ENCODE data around the gene C1QTNF1. TPM values are rescaled to one million over a fixed set of nuclear protein-coding genes. Genes with fewer than 3 reads are reported as not detected.

The C1QTNF1 gene
- total RNA-seq, 1 donor from 2014 or later = 563 TPM

DNA sequence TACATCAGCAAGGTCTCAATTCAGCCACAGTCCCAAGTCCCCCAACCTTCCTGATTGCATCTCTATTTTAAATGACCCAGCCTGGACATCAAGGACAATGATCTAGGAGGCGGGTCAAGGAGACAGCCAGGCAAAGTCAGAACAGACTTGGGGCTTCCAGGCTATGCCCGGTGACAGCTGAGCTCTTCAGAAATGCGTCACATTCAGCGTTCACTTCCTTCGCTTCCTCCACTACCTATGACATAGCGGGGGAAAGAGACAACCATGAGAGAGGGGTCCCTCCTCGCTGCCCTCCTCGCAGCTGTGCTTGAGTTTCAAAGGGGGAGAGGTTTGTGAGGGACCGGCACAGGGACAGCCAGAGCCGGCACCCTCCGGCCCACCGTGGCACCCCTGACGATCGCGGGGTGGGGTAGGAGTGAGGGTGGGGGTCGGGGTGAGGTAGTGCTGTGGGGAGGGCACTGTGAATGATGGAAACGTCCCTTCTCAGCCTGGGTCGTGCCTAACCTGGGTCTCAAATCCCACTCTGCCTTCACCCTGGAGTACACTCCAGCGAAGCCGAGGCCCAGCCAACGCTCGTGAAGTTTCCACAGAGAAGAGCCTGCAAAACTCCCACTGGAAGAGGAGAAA, 31.9 kb upstream of the C1QTNF1 start:
- peak; percentile 81 for DNase-seq (ENCODE audit: low spot score)

DNA sequence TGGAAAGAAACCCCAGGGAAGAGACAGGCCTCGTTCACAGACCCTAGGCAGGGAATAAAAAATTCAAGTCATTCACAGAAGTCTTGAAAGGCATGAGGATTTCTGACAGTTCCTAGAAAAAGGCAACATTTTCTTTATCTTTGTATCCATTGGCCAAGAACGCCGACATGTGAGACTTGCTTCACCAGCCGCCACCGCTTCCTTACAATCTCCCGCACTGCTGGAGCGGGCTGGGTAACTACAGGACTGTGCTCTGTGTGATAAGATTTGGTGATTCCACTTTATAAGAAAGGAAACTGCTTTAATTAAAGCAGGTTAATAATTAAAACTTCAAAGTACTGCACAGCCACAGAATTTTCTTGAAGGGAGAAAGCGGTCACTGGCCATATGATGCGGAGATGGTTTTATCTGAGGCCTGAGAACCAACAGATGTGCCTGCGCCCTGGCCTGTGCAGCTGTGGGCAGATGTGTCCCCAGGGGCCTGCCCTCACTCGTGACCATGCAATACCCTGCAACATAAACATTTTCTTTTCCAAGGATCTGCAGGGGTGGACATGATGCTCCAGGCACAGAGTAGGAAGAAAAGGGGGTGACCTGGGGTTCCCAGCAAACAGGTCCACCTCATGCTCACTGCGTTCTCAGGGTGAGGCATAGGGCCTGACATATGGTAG, 31.3 kb upstream of the C1QTNF1 start:
- peak; percentile 47 for DNase-seq (ENCODE audit: low spot score)

DNA sequence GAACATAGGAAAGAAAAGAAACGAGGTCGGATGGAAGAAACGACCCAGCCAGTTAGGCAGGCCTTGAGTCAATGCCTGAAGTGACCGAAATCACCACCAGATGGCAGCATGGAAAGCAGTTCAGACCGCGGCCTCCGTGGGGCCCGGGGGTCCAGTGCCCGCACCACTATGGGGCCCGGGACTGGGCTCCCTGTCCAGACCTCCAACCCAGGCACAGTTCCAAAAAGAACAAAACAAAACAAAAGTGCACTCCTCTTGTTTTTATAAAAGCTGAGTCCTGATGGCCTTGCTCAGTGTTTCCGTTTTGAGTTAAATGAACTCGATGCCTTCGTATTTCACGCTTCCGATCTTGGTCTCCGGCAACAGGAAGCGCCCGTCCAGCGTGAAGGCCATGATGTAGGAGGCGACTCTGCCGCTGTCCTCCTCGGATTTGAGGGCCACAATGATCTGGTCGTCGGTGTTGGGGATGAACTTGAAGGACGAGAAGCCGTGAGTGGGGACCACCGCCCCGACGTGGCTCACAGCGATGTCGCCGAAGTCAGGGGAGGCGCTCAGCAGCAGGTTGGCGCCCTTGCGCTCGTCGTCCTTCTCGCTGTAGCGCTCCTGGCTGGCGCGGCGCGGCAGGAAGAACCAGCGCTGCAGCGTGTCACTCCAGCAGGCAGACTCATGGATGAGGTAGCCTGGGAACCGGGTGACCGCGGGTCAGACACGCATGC, 30.6 kb upstream of the C1QTNF1 start:
- DNase-seq (ENCODE audit: low spot score) = peak; percentile 87

DNA sequence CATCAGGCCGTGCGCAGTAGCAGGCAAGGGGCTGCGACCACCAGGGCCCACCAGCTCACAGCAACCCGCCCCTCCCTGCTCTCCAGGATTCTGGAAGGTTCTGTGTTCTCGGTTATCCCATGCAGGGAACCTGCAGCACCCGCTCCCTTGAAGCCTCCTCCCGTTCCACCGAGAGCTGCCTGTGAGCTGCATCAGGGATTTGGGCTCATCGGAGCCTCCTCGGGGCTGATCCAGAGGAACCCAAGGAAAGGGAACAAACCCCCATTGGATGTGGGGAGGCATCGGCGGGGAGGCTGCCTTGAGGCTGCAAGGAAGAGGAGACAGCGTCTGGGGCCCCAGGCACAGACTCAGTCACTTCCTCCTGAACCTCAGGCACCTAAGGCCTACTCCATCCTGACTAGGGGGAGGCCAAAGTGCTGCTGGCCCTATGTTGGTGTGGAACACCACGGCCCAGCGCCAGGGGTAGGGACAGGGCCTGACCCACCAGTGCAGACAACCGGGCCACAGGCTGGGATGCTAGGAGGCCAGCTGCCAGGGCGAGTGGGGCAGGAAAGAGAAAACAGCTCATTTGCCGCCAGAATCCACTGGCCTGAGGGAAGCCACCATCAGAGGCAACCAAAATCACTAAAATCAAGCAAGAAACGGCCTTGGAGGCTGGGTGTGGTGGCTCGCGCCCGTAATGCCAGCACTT, 29.8 kb upstream of the C1QTNF1 start:
- peak; percentile 68 for DNase-seq (ENCODE audit: low spot score)

DNA sequence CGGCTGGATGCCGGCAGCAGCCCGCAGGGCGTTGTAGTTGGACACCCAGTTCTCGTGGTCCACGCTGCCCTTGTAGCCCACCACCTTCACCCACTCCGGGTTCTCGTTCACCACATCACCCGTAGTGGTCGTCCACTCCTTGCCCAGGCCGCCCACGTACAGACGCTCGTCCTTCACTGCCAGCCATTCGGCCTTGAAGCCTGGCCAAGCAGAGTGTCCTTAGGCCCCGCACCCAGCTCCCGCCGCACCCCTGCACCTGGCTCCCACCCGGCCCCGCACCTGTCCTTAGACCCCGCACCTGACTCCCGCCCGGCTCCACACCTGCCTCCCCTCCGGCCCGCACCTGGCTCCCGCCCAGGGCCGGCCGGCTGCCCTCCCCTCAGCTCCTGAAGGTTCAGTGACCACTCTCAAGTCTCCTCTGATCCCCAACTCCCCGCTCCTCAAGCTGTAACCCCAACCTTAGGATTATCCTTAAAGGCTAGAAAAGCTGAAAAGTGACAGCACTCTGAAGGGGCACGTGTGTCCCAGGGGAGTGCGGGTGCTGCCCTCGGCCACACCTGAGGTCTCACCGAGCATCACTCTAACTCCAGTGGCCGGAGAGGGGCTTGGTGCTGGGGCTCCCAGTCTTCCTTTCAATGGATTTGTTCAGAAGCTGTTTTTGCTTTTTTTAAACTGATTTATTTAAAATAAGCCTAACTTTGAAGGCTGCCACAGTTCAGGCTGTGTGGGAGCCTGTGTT, 28.8 kb upstream of the C1QTNF1 start:
- peak; percentile 88 for DNase-seq (ENCODE audit: low spot score)

DNA sequence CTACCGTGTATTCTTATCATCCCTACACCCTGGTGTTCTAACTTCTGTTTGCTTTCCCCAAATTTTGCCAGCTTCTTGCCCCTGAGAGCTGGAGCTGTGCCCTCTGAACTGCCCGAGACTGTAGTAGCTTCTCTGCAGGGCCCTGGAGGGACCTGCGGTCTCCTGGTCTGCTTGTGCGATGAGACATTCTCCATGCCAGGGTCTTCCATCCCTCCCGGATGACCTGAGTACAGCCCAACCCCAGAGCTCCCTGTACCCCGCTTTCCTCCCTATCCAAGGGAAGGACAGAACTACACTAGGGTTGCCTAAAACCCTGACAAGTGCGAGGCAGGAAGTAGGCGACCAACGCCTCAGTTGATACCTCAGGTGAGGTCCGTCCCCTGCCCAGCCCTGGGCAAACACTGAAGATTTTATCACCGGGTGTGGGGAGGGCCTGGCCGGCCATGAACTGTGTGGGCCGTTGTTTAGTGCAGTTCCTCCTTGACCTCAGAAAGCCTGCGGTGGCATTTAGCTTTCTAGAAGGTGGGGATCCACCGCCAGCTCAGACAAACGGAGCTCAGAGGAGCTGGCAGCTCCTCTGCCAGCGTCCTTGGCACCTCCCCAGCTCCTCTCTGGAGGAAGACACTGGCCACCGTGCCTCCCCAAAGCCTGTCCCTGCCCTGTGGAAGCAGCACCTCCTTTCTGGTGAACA, 28.1 kb upstream of the C1QTNF1 start:
- DNase-seq (ENCODE audit: low spot score) = peak; percentile 85

DNA sequence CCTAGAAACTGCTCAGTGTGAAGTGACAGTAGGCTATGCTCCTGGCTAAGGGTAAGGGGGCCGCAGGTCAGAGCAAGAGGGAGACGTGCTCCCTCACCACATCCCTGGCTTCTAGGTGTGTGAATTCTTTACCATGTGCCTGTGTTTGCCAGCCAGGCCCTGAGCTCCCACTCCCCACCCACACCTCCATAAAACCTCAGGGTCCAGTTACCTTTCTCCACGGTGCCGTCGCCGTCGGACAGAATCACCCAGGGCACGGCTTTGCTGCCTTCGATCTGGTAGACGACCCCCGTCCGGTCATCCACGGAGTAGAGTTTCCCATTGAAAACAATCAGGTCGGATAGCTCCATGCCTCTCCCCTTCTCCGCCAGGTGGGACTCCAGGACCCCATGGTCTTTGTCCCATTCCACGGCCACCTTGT, 27.2 kb upstream of the C1QTNF1 start:
- DNase-seq (ENCODE audit: low spot score) = peak; percentile 73

DNA sequence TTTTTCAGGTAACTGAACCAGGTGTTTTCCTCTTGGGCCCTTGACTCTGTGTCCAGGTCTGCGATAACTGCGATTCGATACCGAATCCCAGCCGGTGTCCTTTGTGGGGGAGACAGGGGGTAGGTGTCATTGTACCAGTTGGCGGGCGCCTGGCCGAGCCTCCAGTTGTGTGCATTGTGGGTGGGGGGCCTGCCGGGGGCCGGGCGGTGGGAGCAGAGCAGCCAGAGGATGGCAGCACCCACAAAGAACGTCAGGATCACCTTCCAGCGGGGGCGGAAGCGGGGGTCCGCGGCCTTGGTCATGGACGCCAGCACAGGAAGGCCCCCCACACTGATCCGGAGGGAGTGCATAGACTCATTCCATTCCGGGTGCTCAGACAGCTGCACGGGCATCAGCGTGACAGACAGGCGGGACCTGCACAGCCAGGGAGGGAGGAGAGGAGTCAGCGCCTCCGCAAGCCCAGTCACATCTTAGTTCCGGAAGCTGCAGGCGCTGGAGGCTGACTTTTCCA, 26.7 kb upstream of the C1QTNF1 start:
- DNase-seq (ENCODE audit: low spot score) = peak; percentile 67

DNA sequence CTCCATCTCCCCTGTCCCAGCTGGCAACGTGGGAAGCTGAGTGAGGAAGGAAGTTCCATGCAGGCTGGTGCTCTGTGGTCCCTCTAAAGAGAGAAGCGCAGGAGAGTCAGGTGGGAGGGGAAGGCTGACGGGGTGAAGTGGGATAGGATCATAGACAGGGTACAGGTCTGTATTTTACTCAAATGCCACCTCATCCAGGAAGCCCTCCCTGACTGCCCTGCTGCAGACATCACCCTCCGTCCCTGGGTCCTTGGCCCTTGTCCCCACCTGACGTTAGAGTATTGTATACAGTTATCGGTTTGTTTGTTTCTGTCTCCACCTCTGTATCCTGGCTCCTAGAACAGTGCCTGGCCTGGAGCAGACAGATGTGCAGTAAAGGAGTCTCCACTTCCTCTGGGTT, 26.1 kb upstream of the C1QTNF1 start:
- DNase-seq (ENCODE audit: low spot score) = peak; percentile 65

DNA sequence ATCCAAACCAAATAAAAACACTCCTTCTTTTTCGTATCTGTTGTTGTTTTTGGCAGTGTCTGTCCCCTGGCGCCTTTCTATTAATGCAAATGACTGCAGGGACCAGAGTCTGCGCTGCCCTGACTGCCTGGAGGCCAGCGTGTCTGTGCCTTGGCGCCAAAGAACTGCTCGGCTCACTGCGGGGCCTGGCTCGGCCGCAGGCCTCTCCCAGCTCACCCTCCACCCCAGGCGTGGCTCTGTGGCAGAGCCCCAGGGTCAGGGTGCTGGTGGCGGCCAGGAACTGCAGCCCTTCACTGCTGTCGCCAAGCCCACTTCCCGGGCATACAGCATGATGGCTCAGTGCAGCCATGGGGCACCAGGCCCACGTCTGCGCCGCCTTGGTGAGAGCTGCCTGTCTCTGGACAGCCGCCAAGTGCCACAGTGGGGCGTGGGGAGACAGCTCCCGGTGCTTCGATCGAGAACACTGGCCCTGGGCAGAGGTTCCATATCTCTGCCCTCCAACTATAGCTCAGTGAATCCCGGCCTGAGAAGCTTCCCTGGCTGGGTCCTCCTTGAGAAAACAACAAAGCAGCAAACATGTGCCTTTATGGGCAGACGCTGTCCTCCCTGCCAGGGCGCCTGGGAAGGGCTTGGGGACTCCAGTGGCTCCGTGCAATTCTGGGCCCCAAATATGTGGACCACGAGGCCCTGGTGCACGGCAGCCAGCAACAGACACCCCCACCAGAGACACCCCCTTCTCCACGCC, 25.5 kb upstream of the C1QTNF1 start:
- DNase-seq (ENCODE audit: low spot score) = peak; percentile 90

DNA sequence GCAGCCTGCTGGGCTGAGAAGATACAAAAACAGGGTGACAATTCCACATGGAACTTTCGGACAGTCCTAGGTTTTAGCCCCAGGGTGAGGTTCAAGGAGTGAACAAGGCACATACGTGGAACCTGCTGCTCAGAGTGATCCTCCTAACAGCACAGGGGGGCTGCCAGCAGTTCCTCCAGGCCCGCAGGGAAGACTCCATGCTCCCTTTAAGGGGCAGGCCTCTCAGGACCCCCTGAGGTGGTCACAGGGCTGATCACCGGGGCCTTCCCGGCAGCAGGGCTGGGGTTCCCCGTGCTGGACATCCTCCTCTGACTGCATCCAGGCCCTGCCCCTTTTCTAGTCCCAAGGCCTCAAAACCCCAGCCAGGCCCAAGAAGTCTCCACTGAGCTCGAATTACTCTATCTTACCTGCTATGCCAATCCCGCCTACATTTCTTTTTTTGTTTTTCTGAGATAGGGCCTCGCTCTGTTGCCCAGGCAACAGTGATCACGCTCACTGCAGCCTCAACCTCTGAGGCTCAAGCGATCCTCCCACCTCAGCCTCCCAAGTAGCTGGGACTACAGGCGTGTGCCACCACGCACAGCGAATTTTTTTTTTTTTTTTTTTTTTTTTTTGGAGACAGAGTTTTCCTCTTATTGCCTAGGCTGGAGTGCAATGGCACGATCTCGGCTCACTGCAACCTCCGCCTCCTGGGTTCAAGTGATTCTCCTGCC, 24.8 kb upstream of the C1QTNF1 start:
- peak; percentile 71 for DNase-seq (ENCODE audit: low spot score)

DNA sequence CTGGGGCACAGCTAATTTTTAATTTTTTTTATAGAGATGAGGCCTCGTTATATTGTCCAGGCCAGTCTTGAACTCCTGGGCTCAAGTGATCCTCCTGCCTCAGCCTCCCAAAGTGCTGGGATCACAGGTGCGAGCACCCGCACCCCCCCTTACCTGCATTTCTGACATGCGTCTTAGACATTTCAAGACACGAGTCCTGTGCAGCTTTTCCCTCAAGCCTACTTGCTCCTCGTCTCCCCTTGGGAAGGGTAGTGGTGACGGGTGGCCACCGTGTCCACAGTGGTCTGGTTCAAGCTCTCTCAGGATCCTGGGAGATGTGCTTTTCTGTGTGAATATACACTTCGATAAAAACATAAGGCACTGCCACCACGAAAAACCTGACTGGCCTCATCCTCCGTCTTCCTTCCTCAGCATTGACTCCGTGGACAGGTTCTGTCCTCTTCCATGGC, 24.0 kb upstream of the C1QTNF1 start:
- peak; percentile 51 for DNase-seq (ENCODE audit: low spot score)

DNA sequence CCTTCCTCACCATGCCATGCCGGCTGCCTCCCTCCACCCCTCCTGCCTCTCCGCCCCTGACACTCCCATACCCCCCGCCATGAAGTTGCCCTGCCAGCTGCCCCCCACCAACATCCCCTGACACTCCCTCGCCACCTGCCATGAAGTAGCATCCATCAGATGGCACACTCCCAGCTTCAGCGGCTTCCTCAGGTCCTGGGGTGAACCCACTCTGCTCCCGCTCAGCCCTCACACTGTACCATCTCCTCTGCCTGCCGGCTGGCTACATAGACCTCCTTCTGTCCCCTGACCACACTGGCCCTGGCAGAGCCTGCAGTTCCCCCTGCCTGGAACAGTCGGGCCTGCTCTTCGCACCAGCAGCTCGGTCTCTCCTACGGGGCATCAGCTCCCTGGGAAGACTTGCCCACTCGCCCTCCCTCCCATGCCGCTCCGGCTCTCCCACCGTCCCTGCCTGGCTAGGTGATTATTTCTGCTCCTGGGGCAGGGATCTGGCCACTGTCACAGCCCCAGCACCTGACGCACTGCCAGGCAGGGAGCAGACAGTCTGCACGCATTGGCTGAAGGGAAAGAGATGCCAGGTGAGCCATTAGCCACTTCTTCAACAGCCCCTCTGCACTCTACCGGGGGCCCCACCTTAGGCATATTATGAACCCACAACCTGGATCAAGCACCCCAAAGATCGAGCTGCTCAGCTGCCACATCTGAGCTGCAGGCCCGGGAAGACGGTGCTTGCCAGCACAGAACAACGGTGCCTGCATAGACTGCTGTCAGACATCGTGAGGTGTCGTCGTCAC, 23.4 kb upstream of the C1QTNF1 start:
- peak; percentile 81 for DNase-seq (ENCODE audit: low spot score)

DNA sequence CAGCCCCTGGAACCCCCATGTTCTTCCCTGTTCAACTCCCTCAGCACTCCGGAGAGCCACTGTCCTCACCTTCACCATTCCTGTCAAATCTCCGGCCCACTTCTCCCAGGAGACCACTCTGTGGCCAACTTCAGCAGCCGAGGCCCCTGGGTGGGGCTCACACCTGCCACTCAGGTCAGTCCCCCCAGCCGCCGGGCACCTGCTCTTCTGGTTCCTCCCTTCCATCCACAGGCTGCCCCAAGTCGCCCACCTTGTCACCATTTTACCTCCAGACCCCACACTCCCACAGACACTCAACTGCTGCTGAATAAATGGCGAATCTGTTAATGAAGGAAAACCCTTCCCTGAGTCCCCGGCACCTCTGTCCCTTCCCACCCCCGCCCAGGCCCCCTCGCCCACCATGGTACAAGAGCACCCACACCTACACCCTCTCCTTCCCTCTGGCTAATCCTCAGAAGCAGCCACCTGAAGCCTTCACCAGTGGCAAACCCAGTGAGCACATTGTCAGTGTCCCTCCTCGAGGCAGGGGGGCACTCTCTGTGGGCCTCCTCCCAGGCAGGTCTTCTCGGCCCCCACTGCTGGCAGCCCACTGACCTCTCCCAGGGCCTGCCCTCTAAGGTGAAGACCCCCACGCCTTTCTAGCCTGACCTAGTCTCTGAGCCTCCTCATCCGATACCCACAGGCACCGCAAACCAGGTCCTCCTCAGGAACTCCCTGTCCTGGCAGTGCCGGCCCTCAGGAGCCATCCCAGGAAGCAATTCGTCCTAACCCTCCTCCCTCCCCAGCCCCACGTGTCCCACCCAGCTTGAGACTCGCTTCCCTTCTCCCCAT, 22.6 kb upstream of the C1QTNF1 start:
- peak; percentile 84 for DNase-seq (ENCODE audit: low spot score)

DNA sequence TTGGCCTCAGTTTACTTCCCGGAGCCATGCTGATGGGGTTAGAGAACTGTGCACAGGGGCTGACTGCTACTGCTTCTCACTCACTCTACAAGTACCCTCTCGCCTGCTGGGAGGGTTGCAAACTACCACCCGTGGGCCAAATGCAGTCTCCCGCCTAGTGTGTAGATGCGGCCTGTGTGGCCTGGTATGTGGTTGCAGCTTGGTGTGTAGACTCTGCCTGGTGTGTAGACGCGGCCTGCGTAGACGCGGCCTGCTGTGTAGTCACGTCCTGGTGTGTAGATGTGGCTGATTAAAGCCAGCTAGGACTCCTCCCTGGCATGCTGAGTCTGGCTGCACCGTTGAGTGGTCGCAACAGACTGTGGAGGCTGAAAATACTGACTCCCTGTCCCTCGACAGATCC, 21.7 kb upstream of the C1QTNF1 start:
- DNase-seq (ENCODE audit: low spot score) = peak; percentile 69

DNA sequence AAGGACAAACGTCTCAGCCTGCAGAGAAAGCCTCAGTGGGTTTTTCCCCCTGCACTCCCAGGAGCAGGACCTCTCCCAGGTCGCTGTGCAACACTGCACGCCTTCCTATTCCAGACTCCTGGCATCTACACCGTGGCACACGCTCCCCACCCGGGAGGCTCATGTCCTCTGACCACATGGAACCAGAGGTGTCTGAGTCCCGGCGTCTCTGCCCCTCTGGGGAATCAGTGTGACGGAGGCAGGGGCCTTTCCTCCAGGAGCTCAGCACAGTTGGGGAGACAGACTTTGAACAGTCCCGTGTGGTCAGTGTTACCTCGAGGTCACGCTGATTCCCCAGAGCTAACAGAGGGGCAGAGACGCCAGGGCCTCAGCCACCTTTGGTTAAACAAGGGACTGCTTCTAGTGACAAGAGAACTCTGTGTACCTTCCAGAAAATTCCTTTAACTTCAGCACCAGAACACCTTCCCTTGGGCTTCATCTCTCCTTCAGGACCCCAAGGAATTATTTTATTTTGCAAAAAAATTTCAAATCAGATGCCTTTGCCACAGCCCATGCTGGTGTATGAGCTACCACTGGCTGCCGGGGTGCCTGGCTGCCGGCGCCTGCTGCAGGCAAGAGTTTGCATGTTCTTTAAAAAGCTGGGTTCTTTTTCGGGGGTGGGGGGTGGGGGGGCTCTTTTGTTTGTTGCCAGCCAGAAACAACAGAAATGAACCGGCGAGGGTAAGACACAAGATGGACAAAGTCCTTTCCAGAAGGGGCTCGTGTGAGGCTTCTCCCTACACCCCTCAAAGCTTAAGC, 21.0 kb upstream of the C1QTNF1 start:
- peak; percentile 84 for DNase-seq (ENCODE audit: low spot score)

All from mesenteric fat pad (tissue), 1 donor.